GM18498 (cell line): ENCODE results near the gene RCN2.
"Not testable (repeated sequence)": the region's sequence is repeated elsewhere in the genome, so short reads cannot be mapped to it uniquely, and the experiment has no call there.

Experiments
- ATAC-seq: cut with Tn5 transposase; IDR thresholded peaks from one replicate; pipeline ENCODE4 v1.9.1; 2021; ENCODE audit warnings: mild to moderate bottlenecking, moderate library complexity; ENCODE audit not compliant: unreplicated experiment

RCN2 gene

DNA sequence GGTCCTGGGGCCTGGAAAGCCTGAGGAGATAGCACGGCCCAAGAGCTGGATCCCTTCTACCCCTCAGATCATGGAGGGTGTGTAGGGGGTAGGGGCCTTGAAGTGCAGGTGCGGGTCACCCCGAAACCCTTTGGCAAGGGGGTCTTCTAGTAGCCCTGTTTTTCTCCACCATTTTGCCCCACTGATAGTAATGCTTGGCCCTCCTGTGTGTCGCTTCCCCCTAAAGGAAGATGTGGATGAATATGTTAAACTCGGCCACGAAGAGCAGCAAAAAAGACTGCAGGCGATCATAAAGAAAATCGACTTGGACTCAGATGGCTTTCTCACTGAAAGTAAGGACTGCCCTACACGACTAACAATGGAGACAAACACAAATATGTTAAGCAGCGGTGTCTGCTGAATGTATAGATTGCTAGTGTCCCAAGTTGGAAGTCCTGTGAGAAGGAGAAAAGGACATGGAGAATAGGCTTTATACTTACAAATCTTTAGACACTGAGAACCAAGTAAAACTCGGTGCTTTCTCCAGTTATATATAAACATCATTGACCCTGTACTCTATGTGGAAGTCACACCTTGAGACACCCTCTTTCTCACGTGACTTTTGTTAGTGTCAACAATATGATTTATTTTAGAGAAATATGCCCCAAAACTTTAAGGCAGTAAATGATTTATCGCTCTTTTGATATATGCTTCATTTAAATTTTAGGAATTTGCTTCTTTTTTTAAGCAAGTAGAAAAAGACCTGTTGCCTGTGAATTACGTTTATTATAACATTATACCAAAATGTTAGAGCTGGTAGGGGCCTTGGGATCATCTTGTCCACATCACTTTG lies 802 bp downstream of the RCN2 start:
- no peak for ATAC-seq

DNA sequence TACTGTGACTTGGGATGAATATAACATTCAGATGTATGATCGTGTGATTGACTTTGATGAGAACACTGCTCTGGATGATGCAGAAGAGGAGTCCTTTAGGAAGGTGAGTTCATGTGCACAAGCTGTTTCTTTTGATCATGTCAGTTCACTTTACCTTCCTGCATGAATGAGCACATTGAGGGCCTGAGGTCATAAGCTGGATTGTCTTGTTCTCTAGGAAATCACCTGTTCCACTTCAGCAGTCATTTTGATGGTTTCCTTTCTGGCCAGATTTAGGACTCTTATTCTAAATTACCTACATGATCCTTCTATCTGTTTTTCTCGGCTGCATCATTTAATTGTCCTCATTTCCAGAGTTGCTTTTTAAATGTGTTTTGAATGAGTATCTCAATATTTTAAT lies 4.1 kb downstream of the RCN2 start:
- no peak for ATAC-seq

DNA sequence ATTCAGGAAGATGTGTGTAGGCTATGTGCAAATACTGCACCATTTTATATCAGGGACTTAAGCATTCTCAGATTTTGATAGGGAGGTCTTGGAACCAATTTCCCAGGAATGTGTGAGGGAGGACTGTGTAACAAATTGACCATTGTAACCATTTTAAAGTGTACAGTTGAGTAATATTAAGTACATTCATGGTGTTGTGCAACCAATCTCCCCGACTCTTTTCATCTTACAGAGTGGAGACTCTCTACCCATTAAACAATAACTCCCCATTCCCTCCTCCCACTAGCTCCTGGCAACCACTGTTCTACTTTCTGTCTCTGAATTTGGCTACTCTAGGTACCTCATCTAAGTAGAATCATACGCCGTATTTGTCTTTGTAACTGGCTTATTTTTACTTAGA lies 5.1 kb downstream of the RCN2 start:
- no peak for ATAC-seq

DNA sequence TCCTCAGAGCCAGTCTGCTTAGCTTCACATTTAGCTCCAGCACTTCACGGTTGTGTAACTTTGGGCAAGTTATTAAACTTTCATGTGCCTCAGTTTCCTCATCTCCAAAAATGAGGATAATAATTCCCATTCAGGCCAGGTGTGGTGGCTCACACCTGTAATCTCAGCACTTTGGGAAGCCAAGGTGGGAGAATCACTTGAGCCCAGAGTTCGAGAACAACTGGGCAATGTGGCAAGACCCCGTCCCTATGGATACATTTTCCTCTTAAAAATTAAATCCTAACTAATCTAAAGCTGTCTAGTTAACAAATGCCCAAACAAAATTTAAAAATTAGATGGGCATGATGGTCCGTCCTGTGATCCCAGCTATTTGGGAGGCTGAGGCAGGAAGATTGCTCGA lies 7.2 kb downstream of the RCN2 start:
- ATAC-seq: no peak

DNA sequence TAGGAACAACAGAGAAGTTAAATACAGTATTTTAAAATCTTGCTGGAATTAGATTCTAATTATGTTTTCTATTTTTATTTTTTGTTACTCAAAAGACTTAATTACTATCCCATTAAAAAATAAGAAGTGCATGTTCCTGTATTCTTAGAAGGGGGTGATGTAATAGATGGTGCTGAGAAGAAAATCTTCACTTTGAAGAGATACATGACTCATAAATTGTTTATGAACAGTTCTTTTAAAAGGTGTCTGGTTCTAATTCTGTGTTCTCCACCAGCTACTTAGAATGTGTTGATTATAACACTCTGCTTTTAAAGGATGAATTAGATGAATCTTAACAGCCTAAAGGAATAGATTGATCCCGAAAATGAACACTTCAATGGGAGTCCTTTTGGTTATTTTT lies 8.2 kb downstream of the RCN2 start:
- ATAC-seq: no peak

DNA sequence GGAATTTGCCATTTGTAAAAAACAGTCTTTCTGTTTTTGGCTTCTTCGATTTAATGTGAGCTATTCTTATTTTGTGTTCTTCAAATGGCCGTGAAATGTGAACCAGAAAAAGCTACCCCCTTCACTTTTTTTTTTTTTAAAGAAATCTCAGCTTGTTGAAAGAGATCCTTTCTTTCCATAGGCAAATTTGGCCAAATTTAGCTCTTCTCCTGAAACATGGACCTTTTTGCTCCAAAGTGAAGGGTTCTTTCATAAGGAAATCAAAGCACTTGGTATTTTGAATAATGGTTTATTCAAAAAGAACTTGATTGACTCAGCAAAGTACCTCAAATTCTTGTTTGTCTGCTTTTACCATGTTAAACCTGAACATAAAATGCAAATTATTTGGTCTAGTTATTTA lies 10.1 kb downstream of the RCN2 start:
- no peak for ATAC-seq

DNA sequence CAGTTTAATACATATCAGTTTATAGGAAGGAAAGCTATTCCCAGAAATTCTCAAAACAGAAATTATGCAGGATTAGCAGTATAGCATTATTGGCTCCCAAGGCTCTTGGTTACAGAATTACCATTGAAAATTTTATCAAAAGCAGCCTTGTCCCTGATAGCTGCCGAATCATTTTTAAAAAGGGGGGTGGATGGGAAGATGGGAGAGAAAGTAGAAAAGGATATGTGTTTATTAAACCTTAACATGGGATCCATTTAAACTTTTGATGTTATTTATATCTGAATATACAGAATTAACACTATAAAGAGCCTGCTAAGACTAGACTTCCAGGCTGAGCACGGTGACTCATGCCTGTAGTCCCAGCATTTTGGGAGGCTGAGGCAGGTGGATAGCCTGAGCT lies 10.8 kb downstream of the RCN2 start:
- ATAC-seq: no peak

DNA sequence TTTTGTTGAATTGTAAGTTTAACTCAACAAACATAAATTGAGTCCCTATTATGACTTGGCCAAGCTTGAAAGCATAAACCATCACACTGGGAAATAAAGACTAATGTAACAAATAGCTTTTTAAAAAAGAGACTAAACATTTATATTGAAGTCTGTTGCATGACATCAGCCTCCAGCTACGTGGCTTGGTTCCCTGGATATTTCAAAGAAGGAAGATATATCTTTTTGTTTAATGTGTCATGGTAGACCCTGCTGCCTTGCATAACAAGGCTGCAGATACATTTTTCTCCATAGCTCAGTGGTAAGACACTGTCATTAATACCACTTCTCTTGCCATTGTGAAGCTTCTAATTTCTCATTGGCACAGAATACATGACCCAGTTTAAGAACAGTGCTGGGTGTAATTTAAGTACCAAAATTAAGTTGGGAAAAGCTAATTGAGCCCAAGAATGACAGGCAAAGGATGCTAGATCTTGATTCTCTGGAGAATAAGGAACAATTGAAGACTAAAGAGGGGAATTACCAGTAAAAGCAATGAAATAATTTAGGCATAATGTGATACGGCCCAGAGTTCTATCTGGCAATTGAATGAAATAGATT lies 14.0 kb downstream of the RCN2 start:
- no peak for ATAC-seq

DNA sequence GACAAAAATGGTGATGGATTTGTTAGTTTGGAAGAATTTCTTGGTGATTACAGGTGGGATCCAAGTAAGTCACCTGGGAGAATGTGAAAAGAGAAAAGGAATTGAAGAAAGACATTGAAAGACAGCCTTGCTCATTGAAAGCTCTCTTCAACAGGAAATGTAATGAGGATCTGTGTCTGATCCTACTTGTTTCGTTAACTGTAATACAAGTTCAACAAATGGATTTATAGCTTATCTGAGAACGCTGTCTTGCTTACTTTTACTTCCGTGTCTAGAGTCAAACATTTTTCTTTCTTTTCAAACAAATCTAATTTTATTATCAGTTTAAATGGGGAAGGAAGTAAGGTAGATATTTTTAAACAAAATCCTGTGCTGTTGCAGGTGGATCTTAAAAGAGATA lies 15.9 kb downstream of the RCN2 start:
- no peak for ATAC-seq

DNA sequence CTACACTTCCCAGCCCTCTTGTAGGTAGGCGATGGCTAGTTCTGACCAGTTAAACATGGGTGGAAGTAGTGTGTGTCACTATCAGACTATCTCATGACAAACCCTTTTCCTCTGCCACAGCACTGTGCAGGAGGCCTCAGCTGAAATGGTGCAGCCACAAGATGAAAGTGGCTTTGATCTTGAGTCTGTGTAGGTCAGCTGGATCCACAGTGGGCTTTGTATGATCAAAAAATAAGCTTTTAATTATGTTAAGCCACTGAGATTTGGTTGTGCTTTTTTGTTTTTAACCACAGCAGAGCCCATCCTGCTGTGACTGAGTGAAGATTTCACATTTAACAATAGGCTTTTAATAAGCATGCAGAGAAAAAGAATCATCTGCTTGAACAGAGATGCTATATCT lies 19.7 kb downstream of the RCN2 start:
- no peak for ATAC-seq

DNA sequence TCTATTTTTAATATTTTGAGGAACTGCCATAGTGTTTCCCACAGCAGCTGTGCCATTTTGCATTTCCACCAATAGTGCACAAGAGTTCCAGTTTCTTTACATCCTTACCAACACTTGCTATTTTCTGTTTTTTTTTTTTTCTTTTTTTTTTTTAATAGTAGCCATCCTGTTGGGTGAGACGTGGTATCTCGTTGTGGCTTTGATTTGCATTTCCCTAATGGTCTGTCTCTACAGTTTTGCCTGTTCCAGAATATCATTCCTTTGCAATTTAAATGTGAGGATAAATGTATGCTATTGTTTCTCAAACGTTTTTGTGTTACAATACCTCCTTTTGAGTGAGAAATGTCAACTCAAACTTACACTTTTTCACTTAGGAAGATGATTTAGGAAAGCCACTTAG lies 22.4 kb downstream of the RCN2 start:
- ATAC-seq: no peak

DNA sequence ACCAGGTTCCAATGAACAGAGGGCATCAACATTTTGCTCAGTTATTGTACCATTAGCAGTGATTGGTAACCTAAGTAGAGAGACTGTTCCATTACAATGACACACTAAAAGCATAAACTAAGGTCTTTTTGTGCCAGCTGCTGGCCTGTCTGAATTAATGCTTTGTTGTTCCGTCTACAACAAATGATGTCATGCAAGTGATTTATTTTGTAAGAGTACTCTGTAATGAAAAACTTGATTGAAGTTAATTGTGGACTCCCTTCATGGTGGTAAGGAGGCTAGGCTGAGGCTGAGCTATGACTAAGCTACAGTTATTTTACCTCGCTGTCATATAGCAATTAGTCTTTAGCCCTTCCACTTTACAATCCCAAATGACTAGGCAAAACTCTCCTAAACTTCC lies 23.2 kb downstream of the RCN2 start:
- ATAC-seq: no peak

DNA sequence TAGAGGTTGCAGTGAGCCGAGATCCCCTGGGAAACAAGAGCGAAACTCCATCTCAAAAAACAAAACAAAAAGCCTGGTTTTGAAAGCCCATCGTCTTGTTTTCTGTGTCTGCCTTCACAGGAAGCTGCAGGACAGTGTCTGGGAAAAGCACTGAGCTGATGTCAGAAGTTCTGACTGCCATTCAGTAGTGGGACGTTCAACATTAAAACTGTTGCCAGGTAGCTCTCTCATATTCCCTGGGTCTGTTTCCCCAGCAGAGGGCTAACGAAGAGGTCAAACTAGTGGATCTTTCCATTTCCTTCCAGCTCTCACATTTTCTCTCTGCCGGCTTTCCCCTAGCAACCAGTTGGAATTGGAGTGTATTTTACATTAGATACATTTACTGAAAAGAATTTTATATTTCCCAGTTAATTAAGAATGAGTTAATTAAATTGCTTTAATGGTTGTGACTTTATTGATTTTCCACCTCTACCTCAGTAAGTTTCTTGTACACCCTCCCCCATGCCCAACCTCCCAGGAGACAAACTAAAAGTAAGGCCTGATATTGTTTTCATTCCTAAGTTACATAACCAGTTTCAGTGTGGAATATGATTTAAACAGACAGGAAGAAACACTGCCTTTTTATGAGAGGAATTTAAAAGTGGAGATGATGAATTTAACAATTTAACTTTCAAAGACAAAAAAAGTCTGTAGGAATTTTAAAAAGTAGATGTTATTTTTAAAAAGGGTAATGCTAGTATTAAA lies 29.9 kb downstream of the RCN2 start:
- no peak for ATAC-seq

DNA sequence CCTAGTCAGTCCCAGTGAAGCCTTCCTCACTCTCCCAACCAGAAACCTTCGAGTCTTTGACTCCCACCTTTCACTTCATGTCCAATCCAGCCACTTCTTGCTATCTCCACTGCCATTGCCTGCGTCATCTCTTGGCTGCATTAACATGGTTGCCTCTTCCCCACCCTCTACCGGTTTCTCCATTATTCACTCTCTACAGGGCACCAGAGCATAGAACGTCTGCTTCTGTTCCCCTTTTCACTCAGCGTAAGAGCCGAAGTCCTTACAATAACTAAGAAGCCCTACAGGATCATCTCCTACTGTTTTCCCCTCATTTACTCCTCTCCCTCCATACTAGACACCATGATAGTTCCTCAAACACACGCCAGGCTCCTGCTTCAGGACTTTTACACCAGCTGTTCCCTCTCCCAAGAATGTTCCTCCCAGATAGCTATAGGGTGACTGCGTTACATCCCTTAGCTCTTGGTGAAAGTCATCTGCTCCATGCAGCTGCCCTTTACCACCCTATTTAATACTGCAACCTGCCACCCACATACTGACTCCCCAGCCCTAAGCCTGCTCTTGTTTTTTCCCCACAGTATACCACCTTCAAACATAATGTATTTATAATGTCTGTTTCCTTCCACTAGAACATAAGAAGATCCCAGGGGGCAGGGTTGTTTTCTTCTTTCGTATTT lies 30.9 kb downstream of the RCN2 start:
- ATAC-seq: no peak

DNA sequence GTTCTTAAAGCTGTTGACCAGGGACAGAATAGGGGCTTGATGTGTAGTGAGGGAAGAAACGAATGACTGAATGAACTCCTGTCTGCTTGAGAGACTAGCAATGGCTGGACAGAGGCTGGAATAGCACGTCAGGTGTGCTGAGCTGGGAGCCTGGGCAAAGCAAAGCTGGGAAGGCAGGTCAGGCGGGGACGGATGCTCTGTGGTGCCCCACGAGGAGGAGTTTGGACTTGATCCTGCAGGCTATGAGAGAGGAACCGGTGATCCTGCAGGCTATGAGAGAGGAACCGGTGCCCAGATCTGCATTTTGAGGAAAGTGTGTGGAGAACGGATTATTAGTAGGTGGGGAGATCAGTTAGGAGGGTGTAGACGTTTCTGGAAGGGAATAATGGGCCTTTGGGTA lies 32.0 kb downstream of the RCN2 start:
- ATAC-seq: no peak

DNA sequence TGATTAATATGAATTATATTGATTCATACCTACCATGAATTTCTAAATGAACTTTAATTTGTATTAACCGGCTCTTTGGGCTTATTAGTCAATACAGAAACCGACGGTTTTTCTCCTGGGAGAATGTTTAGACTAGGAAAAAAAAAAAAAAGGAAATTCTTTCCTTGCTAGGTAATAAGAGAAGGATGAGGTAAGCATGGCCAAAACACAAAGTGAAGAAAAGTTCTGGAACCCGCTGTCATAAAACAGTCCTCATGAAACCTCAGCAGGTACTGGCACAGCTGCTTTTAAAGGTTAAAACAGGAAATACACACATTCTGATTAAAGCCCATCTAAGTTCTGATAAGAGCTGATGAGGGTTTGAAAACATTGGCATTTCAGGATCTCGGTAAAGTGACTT lies 32.6 kb downstream of the RCN2 start:
- no peak for ATAC-seq

DNA sequence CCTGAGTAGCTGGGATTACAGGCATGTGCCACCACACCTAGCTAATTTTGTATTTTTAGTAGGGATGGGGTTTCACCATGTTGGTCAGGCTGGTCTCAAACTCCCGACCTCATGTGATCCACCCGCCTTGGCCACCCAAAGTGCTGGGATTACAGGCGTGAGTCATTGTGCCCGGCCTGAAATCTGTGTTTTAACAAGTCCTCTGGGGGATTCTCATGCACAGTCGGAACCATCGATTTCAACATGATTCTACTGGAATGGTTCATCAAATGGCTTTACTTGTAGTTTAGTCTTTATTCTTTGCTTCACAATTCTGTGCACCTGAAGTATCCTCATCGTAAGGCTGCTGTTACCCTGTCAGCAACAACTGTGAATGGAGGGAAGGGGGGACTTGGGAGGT lies 34.5 kb downstream of the RCN2 start:
- not testable (repeated sequence) for ATAC-seq

DNA sequence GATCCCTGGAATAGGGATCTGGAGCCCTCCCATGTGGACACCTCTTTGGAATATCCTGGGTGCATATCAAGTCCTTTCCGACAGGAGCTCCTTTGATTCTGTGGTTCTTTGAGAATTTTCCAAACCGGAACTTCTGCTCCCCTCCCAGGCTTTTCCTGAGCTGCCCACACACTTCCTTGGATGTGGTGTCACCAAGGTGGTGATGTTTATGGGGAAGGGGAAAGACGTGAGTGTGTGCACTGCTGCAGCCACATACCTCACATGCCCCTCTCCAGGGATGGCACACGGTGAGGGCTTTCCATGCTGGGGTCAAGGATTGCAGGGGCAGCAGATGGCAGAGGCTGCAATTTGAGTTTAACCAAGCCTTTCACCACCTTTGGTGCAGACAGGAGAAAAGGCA lies 35.5 kb downstream of the RCN2 start:
- no peak for ATAC-seq

DNA sequence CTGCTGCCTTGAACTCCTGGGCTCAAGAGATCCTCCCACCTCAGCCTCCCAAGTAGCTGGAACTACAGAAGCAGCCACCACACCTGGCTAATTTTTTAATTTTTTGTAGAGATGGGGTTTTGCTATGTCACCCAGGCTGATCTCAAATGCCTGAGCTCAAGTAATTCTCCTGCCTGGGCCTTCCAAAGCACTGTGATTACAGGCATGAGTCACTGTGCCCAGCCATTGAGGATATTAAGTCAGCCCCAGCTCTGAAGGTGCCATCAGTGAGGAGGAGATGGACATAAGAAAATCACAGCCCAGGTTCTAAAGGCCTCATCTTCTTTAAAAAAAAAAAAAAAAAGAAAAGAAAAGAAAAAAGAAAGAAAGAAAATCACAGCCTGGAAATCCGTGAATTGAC lies 36.8 kb downstream of the RCN2 start:
- ATAC-seq: no peak

DNA sequence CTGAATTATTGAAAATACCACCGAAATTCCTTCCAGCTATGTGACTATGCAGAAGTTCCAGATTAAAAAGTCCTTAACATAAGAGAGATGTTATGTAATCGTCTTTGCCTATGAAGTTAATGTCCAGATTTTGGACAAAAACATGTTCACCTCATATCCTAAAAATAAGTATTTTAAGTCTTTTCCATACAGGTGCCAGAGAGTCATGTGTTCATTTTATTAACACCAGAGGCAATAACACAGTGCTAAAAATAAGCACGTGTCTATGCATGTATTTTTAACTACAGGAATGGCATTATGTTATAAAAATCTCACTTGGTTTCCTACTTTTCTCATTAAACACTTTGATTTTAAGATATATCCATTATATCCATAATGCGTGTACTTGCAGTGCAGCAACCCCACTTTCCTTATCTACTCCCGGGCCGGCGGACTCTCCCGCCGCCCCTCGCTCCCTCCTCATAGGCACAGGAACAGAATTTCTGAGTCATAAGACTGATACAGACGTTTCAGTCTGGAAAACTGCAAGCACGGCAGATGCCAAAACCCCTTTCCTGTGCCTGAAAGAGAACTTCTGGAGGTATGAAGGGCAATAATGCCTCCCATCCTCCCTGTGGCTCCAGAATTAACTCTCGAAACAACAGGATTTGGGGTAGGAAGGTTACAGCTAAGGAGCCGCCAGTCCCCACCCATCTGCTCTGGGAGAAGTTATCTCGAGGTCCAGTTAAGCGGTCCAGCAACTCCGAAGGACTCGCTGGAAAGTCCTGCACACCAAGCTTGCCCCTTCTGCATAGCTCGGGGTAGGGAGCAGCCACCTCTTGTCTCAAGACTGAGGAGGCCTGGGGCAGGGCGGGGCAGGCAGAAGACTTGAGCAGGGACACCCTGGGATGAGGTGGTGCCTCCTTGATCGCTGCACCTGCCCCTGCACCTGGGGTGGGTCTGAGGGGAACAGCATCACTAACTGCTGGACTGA lies 41.1 kb downstream of the RCN2 start:
- ATAC-seq: no peak
